Lung (tissue), 12 donors: ENCODE measurements around the gene VASN. TPM values are rescaled to one million over a fixed set of nuclear protein-coding genes. Genes with fewer than 3 reads are reported as not detected.

Experiments
- ATAC-seq: fragments of 200-7000 bp; cut with Tn5 transposase; one replicate; pipeline ENCODE4 v1.9.1; 2020; ENCODE audit warnings: moderate number of reproducible peaks; ENCODE audit not compliant: insufficient read depth, low FRiP score
- DNase-seq, 3 donors: peaks; one replicate each; pipeline ENCODE4 v3.0.0-alpha.2; 2013 to 2017
- H3K27ac ChIP-seq, 2 donors: one replicate each; pipeline ENCODE4 v1.5.1; 2013; ENCODE audit warnings: mild to moderate bottlenecking in 2 of 2, moderate library complexity in 2 of 2, control low read depth in 1 of 2, inconsistent platforms in 1 of 2, low read depth in 1 of 2, low read length in 1 of 2
- H3K27me3 ChIP-seq, 3 donors: one replicate each; pipeline ENCODE4 v1.5.1; 2013; ENCODE audit warnings: low read length in 2 of 3; ENCODE audit not compliant: control insufficient read depth in 3 of 3, insufficient read depth in 3 of 3
- H3K36me3 ChIP-seq, 4 donors: one replicate each; pipeline ENCODE4 v1.5.1; 2013; ENCODE audit warnings: low read length in 4 of 4, mild to moderate bottlenecking in 1 of 4, moderate library complexity in 1 of 4; ENCODE audit not compliant: control insufficient read depth in 4 of 4, insufficient read depth in 4 of 4
- H3K4me1 ChIP-seq, 5 donors: one replicate each; pipeline ENCODE4 v1.5.1; 2013; ENCODE audit warnings: low read length in 5 of 5, mild to moderate bottlenecking in 2 of 5, moderate library complexity in 1 of 5; ENCODE audit not compliant: control insufficient read depth in 5 of 5, insufficient read depth in 5 of 5
- H3K4me3 ChIP-seq: one replicate; pipeline ENCODE4 v1.5.1; 2013; ENCODE audit warnings: mild to moderate bottlenecking, control low read depth, moderate library complexity
- H3K9ac ChIP-seq, 2 donors: one replicate each; pipeline ENCODE4 v1.5.1; 2013; ENCODE audit warnings: low read length in 2 of 2, control low read depth in 1 of 2; ENCODE audit not compliant: insufficient read depth in 1 of 2
- H3K9me3 ChIP-seq, 4 donors: one replicate each; pipeline ENCODE4 v1.5.1; 2013; ENCODE audit warnings: low read length in 3 of 4, mild to moderate bottlenecking in 1 of 4, moderate library complexity in 1 of 4; ENCODE audit not compliant: control insufficient read depth in 4 of 4, insufficient read depth in 3 of 4
- CTCF ChIP-seq: IDR thresholded peaks from 2 replicates; pipeline ENCODE4 v1.5.1; 2012; ENCODE audit warnings: mild to moderate bottlenecking; ENCODE audit errors: control extremely low read depth, extremely low read depth
- WGBS, 2 donors: extraction: QIAGEN DNeasy Blood & Tissue Kit; methylation state at CpG; one replicate each; pipeline ENCODE4 v1.1.7; 2013; 5-methylcytosine and 5-hydroxymethylcytosine counted together
- polyA plus RNA-seq, 2 donors: library from polyadenylated mRNA; stranded (reverse); fragments of 200-250 nt; gene quantifications; one replicate each; pipeline ENCODE4 v1.2.1, GENCODE V29; 2013
- total RNA-seq, 2 donors: library from RNA; depleted of rRNA in 1 of 2; stranded (reverse); fragments of >200 nt in 1 of 2; gene quantifications; one replicate each; pipeline ENCODE4 v1.2.1, GENCODE V29; 2014 to 2021
- donor health status: control.
- donor health status: control.
- donor health status: Bipolar disorder and iron deficiency.
- donor health status: healthy.
- donor health status: DM: yes; HTN: yes; CAD: no.

Gene VASN
- total and polyA plus RNA-seq, 4 donors = 18.8 to 42.9 (median 31.3) TPM

GRCh38 chr16:4327386-4328045 lies 44.1 kb upstream of the VASN start:
- WGBS, 2 donors = 4 to 5% methylated on average over 25 to 57 of the region's 57 CpGs
- no peak for ATAC-seq

GRCh38 chr16:4328046-4328781 lies 43.4 kb upstream of the VASN start:
- Histone ChIP-seq H3K27me3 (no peaks in the 10 kb centered on the region), H3K27ac (peak overlapping the region; percentile 86 to 92), H3K36me3 (peaks cover 0 to 4% (median 0%) of the 10 kb centered on the region in 4 donors), H3K9me3 (no peaks in the 10 kb centered on the region), H3K4me3 (no peak overlapping the region), H3K4me1 (peaks cover 5 to 43% (median 34%) of the 10 kb centered on the region in 5 donors), H3K9ac (peak overlapping the region in 1 of 2 donors; percentile 25)
- peak; percentile 90 to 94 (median 90) for DNase-seq
- TF ChIP-seq CTCF = peak; percentile 37
- 6 to 7% methylated on average over 29 to 30 of the region's 30 CpGs for WGBS, 2 donors
- ATAC-seq = peak; percentile 78

More at GRCh38 chr16:4327386-4328045, 44.1 kb upstream of the VASN start:
- no peak overlapping the region for H3K4me3 ChIP-seq
- peaks cover 5 to 44% (median 38%) of the 10 kb centered on the region in 5 donors for H3K4me1 ChIP-seq
- H3K9ac ChIP-seq = peak overlapping the region in 1 of 2 donors; percentile 32
- no peaks in the 10 kb centered on the region for H3K9me3 ChIP-seq
- no peak for TF ChIP-seq CTCF
- H3K27ac ChIP-seq = peak overlapping the region; percentile 86 to 92
- H3K27me3 ChIP-seq = no peaks in the 10 kb centered on the region
- H3K36me3 ChIP-seq = no peaks in the 10 kb centered on the region
- peak in 1 of 3 donors; percentile 49 for DNase-seq

- peak overlapping the region in 1 of 2 donors; percentile 25 for H3K9ac ChIP-seq
- H3K27me3 ChIP-seq = no peaks in the 10 kb centered on the region
- ATAC-seq (no peak), DNase-seq (peak in 2 of 3 donors; percentile 49 to 67)
- H3K36me3 ChIP-seq = peaks cover 0 to 9% (median 0%) of the 10 kb centered on the region in 4 donors
- H3K4me1 ChIP-seq = peaks cover 0 to 35% (median 27%) of the 10 kb centered on the region in 5 donors
- WGBS, 2 donors = 48 to 55% methylated on average over 17 of the region's 17 CpGs
- H3K9me3 ChIP-seq = no peaks in the 10 kb centered on the region
- H3K27ac ChIP-seq = peak overlapping the region; percentile 86 to 92
- no peak for TF ChIP-seq CTCF
- H3K4me3 ChIP-seq = no peak overlapping the region
These were observed 42.6 kb upstream of the VASN start for GRCh38 chr16:4328782-4329775.
